SU-DHL-6 (cell line): ENCODE measurements around the gene KMT2E.
A peak's percentile ranks its signal among the peaks of the same experiment; 100 is the strongest.

Experiments used
- H2AFZ ChIP-seq: fragments of 200-600 bp; sonication (generic); 2 replicates; pipeline ENCODE4 v1.6.1; 2014; ENCODE audit warnings: low read depth, mild to moderate bottlenecking, moderate library complexity, mixed read lengths, antibody characterized with exemption, low read length; ENCODE audit not compliant: severe bottlenecking
- H3F3A ChIP-seq: fragments of 200-600 bp; shearing (Covaris generic); 2 replicates; pipeline ENCODE4 v1.6.0; 2016; ENCODE audit warnings: antibody characterized with exemption, mild to moderate bottlenecking; ENCODE audit not compliant: insufficient read depth
- H3K27ac ChIP-seq: fragments of 200-600 bp; sonication (generic); 2 replicates; pipeline ENCODE4 v1.5.1; 2016; ENCODE audit warnings: low read depth, mild to moderate bottlenecking, low read length, moderate library complexity, mixed read lengths
- H3K27me3 ChIP-seq: fragments of 200-600 bp; sonication (generic), shearing (Covaris generic); 2 replicates; pipeline ENCODE4 v1.6.0; 2014; ENCODE audit warnings: mild to moderate bottlenecking, low read length
- H3K36me3 ChIP-seq: fragments of 200-600 bp; sonication (generic); 2 replicates; pipeline ENCODE4 v1.6.1; 2014; ENCODE audit warnings: mild to moderate bottlenecking, low read length, mixed read lengths
- H3K4me2 ChIP-seq: fragments of 300-600, 200-600 bp; shearing (Covaris generic), sonication (generic); 2 replicates; pipeline ENCODE4 v1.6.0; 2014; ENCODE audit warnings: low read length, low read depth, mild to moderate bottlenecking; ENCODE audit not compliant: poor library complexity, severe bottlenecking
- H3K4me3 ChIP-seq: fragments of 200-600 bp; sonication (generic); 2 replicates; pipeline ENCODE4 v1.5.1; 2014; ENCODE audit warnings: antibody characterized with exemption, low read length, mild to moderate bottlenecking, mixed read lengths; ENCODE audit not compliant: insufficient read depth, poor library complexity, severe bottlenecking
- H3K79me2 ChIP-seq: fragments of 200-600 bp; sonication (generic); 2 replicates; pipeline ENCODE4 v1.6.1; 2014; ENCODE audit warnings: mild to moderate bottlenecking, low read length, moderate library complexity; ENCODE audit not compliant: insufficient read depth
- H3K9ac ChIP-seq: fragments of 200-600 bp; sonication (generic); 2 replicates; pipeline ENCODE4 v1.7.0; 2014; ENCODE audit warnings: mild to moderate bottlenecking, low read length
- H3K9me2 ChIP-seq: fragments of 200-600 bp; sonication (generic); replicated peaks from 2 replicates; pipeline ENCODE4 v1.6.1; 2014; ENCODE audit warnings: low read length; ENCODE audit not compliant: insufficient read depth
- H3K9me3 ChIP-seq: fragments of 200-600 bp; sonication (generic); 2 replicates; pipeline ENCODE4 v1.6.1; 2014; ENCODE audit warnings: low read length, mixed read lengths; ENCODE audit not compliant: insufficient read depth
- H4K20me1 ChIP-seq: fragments of 200-600 bp; sonication (generic); 2 replicates; pipeline ENCODE4 v1.6.1; 2014; ENCODE audit warnings: low read depth, mild to moderate bottlenecking, antibody characterized with exemption, low read length, moderate library complexity, mixed read lengths
- EZH2phosphoT487 ChIP-seq: fragments of 200-600 bp; sonication (generic), shearing (Covaris generic); conservative IDR thresholded peaks from 2 replicates; pipeline ENCODE4 v1.6.1; 2018; ENCODE audit warnings: mild to moderate bottlenecking, antibody characterized with exemption, low read length, moderate library complexity, mixed read lengths
- TF ChIP-seq, protein P1 (sequence below): fragments of 200-600 bp; sonication (generic); IDR thresholded peaks from one replicate; pipeline ENCODE4 v1.5.1; 2017; ENCODE audit warnings: antibody characterized with exemption, mild to moderate bottlenecking, low read length, moderate library complexity; ENCODE audit not compliant: insufficient read depth, poor library complexity, severe bottlenecking

Gene KMT2E

DNA sequence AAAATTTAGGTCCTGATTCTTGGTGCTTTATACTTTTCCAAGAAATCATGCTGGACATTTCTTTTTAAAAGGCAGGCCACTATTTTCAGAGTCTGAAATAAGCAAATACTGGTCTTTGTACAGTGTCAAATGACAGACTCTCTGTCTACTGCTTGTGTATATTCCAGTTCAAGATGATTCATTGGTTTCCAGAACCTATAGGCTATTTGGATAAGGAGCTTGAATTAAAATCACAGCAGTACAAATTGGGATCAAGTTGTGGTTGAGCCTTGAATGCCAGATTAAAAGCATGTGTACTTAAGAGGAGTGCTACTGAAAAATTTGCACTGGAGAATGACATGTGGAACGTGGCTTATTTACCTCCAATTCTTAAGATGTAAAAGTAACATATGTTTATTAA, 10.7 kb downstream of the KMT2E start:
- no peaks in the 10 kb centered on the region for H3K27me3 ChIP-seq
- H3K9ac ChIP-seq = no peak overlapping the region
- H3K9me3 ChIP-seq = no peaks in the 10 kb centered on the region
- peak overlapping the region; percentile 7 for H3K4me2 ChIP-seq
- H3K9me2 ChIP-seq = no peaks in the 10 kb centered on the region
- peaks cover 36% of the 10 kb centered on the region for H3F3A ChIP-seq
- no peaks in the 10 kb centered on the region for H3K36me3 ChIP-seq
- H4K20me1 ChIP-seq = peaks cover 85% of the 10 kb centered on the region
- no peak overlapping the region for H2AFZ ChIP-seq
- TF ChIP-seq, protein P1, sequence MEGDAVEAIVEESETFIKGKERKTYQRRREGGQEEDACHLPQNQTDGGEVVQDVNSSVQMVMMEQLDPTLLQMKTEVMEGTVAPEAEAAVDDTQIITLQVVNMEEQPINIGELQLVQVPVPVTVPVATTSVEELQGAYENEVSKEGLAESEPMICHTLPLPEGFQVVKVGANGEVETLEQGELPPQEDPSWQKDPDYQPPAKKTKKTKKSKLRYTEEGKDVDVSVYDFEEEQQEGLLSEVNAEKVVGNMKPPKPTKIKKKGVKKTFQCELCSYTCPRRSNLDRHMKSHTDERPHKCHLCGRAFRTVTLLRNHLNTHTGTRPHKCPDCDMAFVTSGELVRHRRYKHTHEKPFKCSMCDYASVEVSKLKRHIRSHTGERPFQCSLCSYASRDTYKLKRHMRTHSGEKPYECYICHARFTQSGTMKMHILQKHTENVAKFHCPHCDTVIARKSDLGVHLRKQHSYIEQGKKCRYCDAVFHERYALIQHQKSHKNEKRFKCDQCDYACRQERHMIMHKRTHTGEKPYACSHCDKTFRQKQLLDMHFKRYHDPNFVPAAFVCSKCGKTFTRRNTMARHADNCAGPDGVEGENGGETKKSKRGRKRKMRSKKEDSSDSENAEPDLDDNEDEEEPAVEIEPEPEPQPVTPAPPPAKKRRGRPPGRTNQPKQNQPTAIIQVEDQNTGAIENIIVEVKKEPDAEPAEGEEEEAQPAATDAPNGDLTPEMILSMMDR = no peak
- TF ChIP-seq EZH2phosphoT487 = no peak
- no peak overlapping the region for H3K4me3 ChIP-seq
- no peak overlapping the region for H3K27ac ChIP-seq
- peaks cover 100% of the 10 kb centered on the region for H3K79me2 ChIP-seq

DNA sequence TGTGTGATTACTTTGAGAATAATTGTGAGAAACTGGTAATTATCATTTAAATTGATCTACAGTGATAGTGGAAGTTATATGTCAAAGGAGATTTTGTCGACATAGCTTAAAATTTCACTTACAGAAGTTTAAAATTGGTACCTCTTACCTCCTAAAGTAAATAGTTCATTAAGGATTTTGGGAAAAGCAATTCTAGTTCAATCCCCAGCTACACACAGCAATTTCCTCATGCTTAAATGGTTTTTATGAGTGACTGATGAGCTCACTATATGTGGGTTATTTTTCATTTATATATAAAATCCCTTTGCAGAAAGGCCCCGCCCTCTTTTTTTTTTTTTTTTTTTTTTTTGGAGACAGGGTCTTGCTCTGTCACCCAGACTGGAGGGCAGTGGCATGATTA, 12.7 kb downstream of the KMT2E start:
- H3F3A ChIP-seq = peaks cover 28% of the 10 kb centered on the region
- H3K27ac ChIP-seq = no peak overlapping the region
- no peaks in the 10 kb centered on the region for H3K27me3 ChIP-seq
- H3K9ac ChIP-seq = no peak overlapping the region
- no peak overlapping the region for H2AFZ ChIP-seq
- peaks cover 89% of the 10 kb centered on the region for H4K20me1 ChIP-seq
- H3K36me3 ChIP-seq = no peaks in the 10 kb centered on the region
- H3K9me3 ChIP-seq = no peaks in the 10 kb centered on the region
- H3K4me2 ChIP-seq = peak overlapping the region; percentile 9
- no peaks in the 10 kb centered on the region for H3K9me2 ChIP-seq
- H3K79me2 ChIP-seq = peaks cover 100% of the 10 kb centered on the region
- no peak overlapping the region for H3K4me3 ChIP-seq
- TF ChIP-seq EZH2phosphoT487 = no peak
- TF ChIP-seq, protein P1 = no peak

DNA sequence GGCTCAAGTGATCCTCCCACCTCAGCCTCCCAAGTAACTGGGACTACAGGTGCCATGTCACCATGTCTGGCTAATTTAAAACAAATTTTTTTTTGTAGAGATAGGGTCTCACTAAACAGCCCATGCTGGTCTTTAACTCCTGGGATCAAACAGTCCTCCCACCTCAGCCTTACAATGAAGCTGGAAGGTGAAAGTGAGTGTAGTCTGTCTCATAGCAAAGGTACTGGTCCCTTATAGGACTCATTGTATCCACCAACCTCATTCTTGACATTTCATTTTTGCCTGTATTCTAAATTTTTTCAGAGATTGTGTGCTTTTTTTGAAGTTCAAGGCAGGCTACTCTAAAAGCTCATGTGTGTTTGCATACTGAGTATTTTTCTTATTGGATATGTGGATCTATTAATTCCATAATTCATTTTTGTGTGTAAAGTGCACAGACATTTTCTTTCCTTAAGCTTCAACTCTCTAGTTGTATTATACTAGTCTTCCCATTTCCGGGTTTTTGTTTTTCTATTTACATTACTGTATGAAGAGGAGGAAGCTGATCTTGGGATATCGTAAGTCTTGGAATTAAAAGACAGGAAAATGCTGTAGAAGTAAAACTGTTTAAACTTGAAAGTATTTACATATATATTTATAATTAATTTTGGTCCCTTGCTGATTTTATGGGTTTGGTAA, 13.3 kb downstream of the KMT2E start:
- H3K9me2 ChIP-seq = no peaks in the 10 kb centered on the region
- no peak overlapping the region for H3K4me3 ChIP-seq
- H3F3A ChIP-seq = peaks cover 24% of the 10 kb centered on the region
- H2AFZ ChIP-seq = no peak overlapping the region
- no peak overlapping the region for H3K27ac ChIP-seq
- H3K36me3 ChIP-seq = no peaks in the 10 kb centered on the region
- TF ChIP-seq, protein P1 = no peak
- no peak for TF ChIP-seq EZH2phosphoT487
- peaks cover 100% of the 10 kb centered on the region for H3K79me2 ChIP-seq
- peaks cover 83% of the 10 kb centered on the region for H4K20me1 ChIP-seq
- peak overlapping the region; percentile 9 for H3K4me2 ChIP-seq
- H3K9me3 ChIP-seq = no peaks in the 10 kb centered on the region
- no peak overlapping the region for H3K9ac ChIP-seq
- no peaks in the 10 kb centered on the region for H3K27me3 ChIP-seq
